Epithelial cell of proximal tubule (primary cell): ENCODE measurements around the gene TAS1R3. TPM values are rescaled to one million over a fixed set of nuclear protein-coding genes. Genes with fewer than 3 reads are reported as not detected.
A peak's percentile ranks its signal among the peaks of the same experiment; 100 is the strongest.

Experiments
- DNase-seq: peaks from one replicate; pipeline ENCODE4 v3.0.0-alpha.2; 2011; ENCODE audit warnings: low read depth
- H3K4me3 ChIP-seq: 2 replicates; pipeline ENCODE4 v1.5.1; 2011; ENCODE audit warnings: low read depth, mild to moderate bottlenecking, low read length
- total RNA-seq: library from RNA; depleted of rRNA; stranded (reverse); fragments of >200 nt; gene quantifications from 2 replicates; pipeline ENCODE4 v1.2.3, GENCODE V29; 2015
- TF ChIP-seq, protein P1 (sequence below): conservative IDR thresholded peaks from 2 replicates; pipeline ENCODE4 v1.5.1; 2012; ENCODE audit warnings: low read depth, mild to moderate bottlenecking, low read length

TAS1R3 gene
- total RNA-seq, 1 donor from 2014 or later, result not detected

DNA sequence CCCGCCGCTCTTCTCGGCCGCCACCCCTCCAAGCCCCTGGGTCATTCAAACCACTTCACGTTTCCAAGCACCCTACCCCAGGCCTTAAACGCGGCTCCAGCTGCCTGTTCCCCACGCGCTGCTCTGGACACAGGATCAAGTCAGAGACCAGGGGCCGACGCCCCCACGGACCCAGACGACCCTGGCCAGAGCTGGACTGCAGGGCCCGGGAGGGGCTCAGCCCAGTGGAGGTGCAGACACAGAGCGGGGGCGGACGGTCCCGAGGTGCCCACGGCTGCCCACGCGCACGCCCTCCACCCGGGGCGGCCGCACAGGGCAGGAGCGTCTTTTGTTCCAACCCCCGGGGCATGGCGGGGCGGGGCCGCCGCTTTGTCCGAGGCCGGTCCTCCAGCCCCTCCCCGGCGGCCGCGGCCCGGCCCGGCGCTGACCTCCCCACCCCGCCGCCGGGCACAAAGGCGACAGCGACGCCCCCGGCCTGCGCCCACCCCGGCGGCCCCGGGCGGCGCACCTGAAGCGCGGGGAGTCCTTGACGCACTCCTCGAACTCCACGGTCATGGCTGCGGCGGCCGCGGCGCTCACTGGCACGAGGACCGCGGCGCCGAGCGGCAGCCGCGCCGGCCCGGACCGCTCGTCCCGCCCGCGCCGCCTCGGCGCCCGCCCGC lies 23.7 kb upstream of the TAS1R3 start:
- H3K4me3 ChIP-seq, result peak overlapping the region; percentile 73
- DNase-seq, result no peak
- TF ChIP-seq, protein P1, sequence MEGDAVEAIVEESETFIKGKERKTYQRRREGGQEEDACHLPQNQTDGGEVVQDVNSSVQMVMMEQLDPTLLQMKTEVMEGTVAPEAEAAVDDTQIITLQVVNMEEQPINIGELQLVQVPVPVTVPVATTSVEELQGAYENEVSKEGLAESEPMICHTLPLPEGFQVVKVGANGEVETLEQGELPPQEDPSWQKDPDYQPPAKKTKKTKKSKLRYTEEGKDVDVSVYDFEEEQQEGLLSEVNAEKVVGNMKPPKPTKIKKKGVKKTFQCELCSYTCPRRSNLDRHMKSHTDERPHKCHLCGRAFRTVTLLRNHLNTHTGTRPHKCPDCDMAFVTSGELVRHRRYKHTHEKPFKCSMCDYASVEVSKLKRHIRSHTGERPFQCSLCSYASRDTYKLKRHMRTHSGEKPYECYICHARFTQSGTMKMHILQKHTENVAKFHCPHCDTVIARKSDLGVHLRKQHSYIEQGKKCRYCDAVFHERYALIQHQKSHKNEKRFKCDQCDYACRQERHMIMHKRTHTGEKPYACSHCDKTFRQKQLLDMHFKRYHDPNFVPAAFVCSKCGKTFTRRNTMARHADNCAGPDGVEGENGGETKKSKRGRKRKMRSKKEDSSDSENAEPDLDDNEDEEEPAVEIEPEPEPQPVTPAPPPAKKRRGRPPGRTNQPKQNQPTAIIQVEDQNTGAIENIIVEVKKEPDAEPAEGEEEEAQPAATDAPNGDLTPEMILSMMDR, result no peak

DNA sequence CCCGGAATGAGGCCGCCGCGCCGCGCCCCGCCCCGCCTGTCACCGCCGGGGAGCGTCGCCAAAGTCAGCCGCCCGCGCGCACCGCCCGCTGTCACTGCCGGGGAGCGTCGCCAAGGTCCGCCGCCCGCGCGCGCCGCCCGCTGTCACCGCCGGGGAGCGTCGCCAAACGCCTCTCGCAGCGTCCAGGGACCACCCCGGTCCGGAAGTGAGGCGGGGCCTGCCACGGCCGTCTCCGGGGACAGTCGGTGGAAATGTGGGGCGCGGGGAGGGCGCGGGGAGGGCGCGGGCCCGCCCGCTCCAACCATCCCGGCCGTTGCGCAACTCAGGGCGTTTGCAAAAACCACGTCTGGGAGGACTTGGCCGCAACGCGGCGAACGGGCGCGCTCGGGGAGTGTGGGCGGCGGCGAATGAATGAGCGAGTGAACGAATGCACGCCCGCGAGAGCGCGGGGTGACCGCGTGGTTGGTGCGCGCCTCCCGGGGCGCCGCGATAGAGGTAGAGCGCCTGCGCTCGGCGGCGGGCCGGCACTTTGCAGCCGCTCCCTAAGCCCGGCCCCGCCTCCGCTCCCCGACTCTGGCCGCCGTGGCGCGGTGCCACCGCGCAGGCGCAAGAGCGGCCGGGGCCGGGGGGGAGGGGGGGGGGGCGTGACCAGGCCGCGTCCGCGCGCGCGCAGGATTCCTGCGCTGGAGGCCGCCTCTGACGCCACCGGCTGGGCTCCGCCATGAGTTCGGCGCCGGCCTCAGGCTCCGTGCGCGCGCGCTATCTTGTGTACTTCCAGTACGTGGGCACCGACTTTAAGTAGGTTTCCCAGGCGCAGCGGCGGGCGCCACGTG lies 22.9 kb upstream of the TAS1R3 start, which contains the start of the genes ACAP3 and PUSL1:
ACAP3 (minus strand) TSS at position 8 of the 833 bp plus-strand sequence. CDS start 115 bp downstream, outside the sequence.
PUSL1 (plus strand) TSS at position 675 of the 833 bp plus-strand sequence; CDS start at position 722, 47 bp downstream.
- TF ChIP-seq, protein P1, result no peak
- DNase-seq, result no peak
- peak within 1 kb of the TSS; percentile 87 for H3K4me3 ChIP-seq

DNA sequence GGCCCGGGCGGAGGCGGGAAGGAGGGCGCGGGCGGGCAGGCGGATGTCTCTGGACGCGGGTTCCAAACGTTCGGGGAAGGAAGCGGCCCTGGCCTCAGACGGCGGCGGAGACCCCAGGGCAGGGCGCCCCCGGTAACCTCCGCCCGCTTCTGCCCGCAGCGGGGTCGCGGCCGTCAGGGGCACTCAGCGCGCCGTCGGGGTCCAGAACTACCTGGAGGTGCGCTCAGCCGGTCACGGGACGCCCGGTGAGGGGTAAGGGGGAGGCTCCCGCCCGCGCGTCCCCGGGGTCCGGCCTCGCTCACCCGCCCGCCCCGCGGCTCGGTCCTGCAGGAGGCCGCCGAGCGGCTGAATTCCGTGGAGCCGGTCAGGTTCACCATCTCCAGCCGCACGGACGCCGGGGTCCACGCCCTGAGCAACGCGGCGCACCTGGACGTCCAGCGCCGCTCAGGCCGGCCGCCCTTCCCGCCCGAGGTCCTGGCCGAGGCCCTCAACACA lies 22.3 kb upstream of the TAS1R3 start:
- no peak for DNase-seq
- TF ChIP-seq, protein P1, result no peak
- H3K4me3 ChIP-seq, result peak overlapping the region; percentile 87

DNA sequence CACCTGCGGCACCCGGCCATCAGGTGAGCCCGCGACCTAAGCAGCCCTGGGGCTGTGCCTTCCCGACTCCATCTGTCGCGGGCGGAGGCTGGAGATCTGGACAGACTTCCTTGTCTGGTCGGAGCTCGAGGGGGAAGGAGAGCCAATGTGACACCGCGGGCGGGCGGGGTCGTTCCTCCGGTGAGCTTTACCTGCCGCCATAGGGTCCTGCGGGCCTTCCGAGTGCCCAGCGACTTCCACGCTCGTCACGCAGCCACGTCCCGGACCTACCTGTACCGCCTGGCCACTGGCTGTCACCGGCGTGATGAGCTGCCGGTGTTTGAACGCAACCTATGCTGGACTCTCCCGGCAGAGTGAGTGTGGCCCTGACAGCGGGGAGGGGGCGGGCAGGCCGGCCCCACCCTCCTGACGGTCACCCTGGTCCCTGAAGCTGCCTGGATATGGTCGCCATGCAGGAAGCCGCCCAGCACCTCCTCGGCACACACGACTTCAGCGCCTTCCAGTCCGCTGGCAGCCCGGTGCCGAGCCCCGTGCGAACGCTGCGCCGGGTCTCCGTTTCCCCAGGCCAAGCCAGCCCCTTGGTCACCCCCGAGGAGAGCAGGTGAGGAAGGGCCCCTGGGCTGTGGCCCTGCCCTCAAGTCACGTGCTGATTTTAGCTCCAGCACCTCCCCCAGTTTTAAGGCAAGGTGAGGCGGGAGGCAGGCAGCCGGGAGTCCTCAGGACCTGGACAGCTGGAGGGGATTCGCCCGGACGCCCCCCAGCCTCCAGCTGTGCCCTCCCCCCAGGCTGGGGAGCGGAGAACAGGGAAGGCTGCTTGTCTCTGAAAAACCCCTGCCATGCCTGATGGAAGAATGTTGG lies 21.6 kb upstream of the TAS1R3 start:
- peak overlapping the region; percentile 87 for H3K4me3 ChIP-seq
- TF ChIP-seq, protein P1, result no peak
- DNase-seq, result no peak

DNA sequence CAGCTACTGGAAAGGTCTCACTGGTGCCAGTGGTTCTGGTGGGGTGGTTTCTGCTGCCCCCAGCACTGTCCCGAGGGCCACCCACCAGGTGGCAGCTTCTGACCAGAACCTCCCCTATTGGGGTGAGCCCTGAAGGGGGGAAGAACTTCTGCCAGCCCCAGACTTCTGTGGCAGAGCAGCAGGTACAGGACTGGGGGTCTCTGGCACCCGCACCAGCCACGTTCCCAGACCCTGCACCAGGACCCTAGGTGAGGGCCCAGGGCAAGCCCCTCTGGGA lies 21.0 kb upstream of the TAS1R3 start:
- no peak overlapping the region for H3K4me3 ChIP-seq
- TF ChIP-seq, protein P1, result no peak
- no peak for DNase-seq

DNA sequence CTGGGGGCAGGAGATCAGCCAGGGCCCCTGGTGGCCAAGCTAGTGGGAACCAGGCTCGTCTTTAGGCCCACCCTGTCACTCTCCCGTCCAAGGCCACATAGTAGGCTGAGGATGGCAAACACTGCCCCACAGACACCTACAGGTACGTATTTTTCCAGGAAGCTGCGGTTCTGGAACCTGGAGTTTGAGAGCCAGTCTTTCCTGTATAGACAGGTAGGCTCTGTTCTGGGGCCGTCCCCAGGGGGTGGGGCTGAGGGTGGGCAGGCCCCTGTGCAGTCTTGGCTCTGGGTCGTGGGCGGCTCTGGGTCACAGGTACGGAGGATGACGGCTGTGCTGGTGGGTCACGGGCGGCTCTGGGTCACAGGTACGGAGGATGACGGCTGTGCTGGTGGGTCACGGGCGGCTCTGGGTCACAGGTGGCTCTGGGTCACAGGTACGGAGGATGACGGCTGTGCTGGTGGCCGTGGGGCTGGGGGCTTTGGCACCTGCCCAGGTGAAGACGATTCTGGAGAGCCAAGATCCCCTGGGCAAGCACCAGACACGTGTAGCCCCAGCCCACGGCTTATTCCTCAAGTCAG lies 20.5 kb upstream of the TAS1R3 start:
- H3K4me3 ChIP-seq, result no peak overlapping the region
- no peak for DNase-seq
- TF ChIP-seq, protein P1, result no peak
